A673 (cell line): ENCODE measurements around the gene PTH2.

Experiments
- CTCF ChIP-seq: fragments of 300-800, 200-600 bp; sonication (generic); conservative IDR thresholded peaks from 2 replicates; pipeline ENCODE4 v1.5.1; 2017; ENCODE audit warnings: low read depth, mild to moderate bottlenecking, antibody characterized with exemption, low read length, moderate library complexity, mixed read lengths
- EZH2 ChIP-seq: fragments of 200-600 bp; sonication (generic); IDR thresholded peaks from 2 replicates; pipeline ENCODE4 v1.6.1; 2017; ENCODE audit warnings: borderline replicate concordance, low read depth, mild to moderate bottlenecking, mixed read lengths, antibody characterized with exemption, low read length; ENCODE audit not compliant: poor library complexity, severe bottlenecking

GRCh38 chr19:49463960-49464740 is 40.9 kb upstream of the PTH2 start:
- no peak for TF ChIP-seq EZH2
- TF ChIP-seq CTCF: no peak
